LNCaP clone FGC (cell line): ENCODE data around the gene CLIC5.
A peak's percentile ranks its signal among the peaks of the same experiment; 100 is the strongest.

Experiments
- DNase-seq: peaks from one replicate; pipeline ENCODE4 v3.0.0-alpha.2; 2011; ENCODE audit warnings: low read depth
- H3K4me3 ChIP-seq: 2 replicates; pipeline ENCODE4 v1.5.1; 2011; ENCODE audit warnings: mild to moderate bottlenecking, low read depth, low read length, control low read depth
- TF ChIP-seq, protein P1 (sequence below): IDR thresholded peaks from 2 replicates; pipeline ENCODE4 v1.5.1; 2012; ENCODE audit warnings: mild to moderate bottlenecking; ENCODE audit not compliant: control insufficient read depth, insufficient read depth; ENCODE audit errors: extremely low read depth

CLIC5 gene

DNA sequence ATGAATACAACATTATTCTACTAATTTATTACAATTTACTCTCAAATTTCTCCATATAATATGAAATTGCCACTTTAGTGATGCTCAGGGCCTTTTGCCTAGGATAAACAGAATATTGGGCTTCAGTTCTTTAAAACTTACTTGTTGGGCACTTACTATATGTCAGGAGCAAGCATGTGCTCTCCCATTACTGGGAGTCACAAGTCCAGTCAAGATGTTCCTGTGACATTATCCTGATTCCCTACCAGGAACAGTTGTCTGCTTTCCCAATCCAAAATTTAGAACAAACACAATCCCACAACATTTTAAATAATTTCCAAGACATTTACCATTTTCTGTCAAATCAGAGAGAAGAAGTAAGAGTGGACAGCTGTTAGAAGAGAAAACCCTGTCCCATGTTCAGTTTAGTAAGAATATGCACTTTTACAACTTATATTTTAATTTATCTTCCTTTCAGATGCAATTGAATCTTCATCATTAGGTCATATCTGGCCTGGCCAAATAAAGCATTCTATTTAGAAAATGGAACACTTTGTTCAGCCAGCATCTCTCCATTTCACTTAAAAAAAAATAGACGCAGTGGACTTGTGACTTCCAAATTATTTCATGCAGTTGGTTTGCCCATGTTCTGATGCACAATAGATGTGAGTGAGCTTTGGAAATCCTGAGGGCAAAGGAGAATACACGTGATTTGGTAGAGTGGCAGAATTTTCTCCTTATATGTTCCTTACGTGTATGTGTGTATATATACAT is 159.8 kb downstream of the CLIC5 start:
- H3K4me3 ChIP-seq, result no peak overlapping the region
- TF ChIP-seq, protein P1, sequence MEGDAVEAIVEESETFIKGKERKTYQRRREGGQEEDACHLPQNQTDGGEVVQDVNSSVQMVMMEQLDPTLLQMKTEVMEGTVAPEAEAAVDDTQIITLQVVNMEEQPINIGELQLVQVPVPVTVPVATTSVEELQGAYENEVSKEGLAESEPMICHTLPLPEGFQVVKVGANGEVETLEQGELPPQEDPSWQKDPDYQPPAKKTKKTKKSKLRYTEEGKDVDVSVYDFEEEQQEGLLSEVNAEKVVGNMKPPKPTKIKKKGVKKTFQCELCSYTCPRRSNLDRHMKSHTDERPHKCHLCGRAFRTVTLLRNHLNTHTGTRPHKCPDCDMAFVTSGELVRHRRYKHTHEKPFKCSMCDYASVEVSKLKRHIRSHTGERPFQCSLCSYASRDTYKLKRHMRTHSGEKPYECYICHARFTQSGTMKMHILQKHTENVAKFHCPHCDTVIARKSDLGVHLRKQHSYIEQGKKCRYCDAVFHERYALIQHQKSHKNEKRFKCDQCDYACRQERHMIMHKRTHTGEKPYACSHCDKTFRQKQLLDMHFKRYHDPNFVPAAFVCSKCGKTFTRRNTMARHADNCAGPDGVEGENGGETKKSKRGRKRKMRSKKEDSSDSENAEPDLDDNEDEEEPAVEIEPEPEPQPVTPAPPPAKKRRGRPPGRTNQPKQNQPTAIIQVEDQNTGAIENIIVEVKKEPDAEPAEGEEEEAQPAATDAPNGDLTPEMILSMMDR, result no peak
- DNase-seq, result no peak

DNA sequence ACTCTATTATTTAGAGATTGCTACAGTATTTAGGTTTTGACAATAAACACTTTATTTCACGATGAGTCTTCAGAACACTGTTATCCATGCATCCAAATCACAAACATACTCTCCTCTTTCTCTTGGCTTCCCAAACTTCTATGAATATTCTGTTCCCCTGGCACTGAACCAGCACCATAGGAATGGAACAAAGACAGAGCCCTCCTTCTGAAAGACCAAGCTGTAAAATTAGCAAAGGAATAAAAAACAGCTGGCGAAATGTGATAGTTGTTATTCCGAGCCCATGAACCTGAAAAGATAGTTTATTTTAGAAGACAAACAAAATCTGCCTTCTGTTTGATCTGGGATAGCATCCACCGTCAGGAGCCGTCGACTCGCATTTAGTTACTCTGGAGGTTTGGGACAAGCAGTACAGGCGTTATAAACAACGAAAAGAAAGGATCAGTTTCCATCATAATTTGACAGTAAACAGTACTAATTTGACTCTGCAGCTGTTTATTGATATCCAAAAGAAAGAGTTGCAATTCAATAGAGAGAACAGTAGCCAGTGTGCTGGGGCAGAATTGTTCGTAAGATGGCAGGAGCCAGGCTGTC is 161.4 kb downstream of the CLIC5 start:
- DNase-seq, result no peak
- no peak overlapping the region for H3K4me3 ChIP-seq
- TF ChIP-seq, protein P1, result no peak

DNA sequence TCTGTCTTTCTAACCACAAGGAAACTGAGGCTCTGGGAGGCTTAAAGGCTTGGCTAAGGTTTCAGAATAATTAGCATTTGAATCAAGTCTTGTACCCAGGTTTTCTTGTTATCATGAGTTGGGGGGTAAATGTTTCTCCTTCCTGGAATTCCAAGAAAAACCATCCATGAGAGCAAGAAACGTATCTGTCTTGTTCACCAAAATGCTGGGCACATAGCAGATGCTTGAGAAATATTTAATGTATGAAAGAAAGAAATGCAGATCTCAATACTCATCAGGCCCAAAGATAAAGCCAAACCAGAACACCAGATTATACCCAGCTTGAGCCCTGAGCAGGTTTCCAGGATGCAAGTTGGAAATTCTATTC is 164.6 kb downstream of the CLIC5 start:
- H3K4me3 ChIP-seq, result no peak overlapping the region
- DNase-seq, result no peak
- TF ChIP-seq, protein P1, result no peak

DNA sequence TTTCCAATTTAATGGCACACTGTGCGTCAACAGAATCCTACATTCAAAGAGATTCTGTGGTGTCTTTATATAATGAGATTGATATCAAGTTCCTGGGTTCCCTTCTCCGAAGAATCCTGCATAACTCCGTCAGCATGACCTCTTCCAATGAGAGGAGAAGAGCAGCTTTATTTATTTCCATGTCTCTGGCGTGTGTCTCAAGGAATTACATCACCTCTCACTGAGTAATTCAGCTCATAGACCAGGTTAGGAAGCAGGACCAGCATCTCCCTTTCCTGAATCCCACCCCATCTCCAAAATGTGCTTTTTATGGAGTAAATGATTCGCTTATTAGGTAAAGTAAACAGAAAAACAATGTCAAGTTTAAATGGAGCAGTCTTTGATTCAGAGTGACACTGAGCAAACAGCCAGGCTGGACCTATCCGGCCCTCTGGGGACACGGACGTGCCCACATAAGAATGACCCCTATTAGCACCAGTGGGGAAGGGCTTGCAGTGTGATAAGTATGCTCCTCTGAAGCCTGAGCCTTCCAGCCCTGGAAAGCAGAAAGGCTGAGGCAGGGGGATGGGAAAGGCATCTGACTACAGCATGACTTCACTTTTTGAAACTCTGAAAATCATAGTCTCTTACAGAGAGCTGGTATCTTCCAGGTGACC is 165.2 kb downstream of the CLIC5 start:
- TF ChIP-seq, protein P1, result no peak
- H3K4me3 ChIP-seq, result no peak overlapping the region
- DNase-seq, result no peak

DNA sequence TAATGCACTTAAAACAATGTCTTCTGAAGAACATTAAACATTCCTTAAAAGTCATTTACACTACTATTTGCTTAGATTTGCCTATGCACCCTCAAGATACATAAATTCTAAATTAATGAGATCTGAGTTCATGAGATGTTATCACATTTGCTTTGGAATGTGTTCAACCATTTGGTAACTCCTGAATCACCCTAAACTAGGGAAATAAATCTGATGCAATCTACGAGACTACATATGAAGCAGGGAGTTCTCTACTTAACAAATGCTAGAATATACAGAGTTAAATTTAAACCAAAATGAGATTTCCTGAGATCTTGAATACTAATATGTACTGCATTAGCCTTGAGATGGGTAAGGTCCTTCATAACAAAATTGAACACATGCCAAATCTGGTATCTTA is 170.1 kb downstream of the CLIC5 start:
- peak; percentile 77 for DNase-seq
- H3K4me3 ChIP-seq, result no peak overlapping the region
- TF ChIP-seq, protein P1, result no peak

DNA sequence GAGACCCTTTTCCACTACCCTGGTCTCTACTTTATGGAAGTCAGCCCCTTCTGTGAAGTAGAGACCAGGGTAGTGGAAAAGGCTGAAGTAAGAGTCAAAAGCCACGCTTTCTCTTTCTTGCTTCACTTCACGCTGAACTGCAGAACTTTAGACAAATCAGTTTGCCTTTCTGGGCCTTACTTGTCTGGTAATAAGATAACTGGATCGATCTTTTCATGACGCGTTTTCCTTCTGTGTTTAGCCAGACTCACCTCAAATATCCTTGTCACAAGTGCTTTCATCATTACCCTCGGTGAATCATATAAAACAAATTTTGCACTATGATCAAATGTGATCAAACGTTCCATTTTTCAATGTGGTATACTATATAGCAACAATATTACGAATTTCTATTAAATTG is 170.7 kb downstream of the CLIC5 start:
- no peak for DNase-seq
- H3K4me3 ChIP-seq, result no peak overlapping the region
- TF ChIP-seq, protein P1, result no peak
